K562 (cell line): Measurements from ENCODE around the gene MICU1. TPM values are rescaled to one million over a fixed set of nuclear protein-coding genes. Genes with fewer than 3 reads are reported as not detected.

ENCODE experiments used
- ATAC-seq: fragments of 200-7000 bp; cut with Tn5 transposase; 3 replicates; pipeline ENCODE4 v1.9.1; 2020; ENCODE audit warnings: moderate library complexity
- BruUV-seq: library from RNA; stranded (reverse); fragments of 400-500 nt; replicated peaks from 2 replicates; lab custom pipeline; 2021; lab: Mats Ljungman, UMichigan
- CTCF ChIA-PET: fragments of 300-600 bp; formaldehyde crosslinking; extraction: SDS; loops from one replicate; lab custom pipeline; 2021; ENCODE audit warnings: low intra/inter-chr PET ratio; lab: Yijun Ruan, JAX
- POLR2A ChIA-PET: fragments of 300-600, 350-650 bp; sonication (Branson Sonifier 250); formaldehyde crosslinking; extraction: SDS; loops from one replicate; lab custom pipeline; 2021; ENCODE audit warnings: antibody characterized with exemption, inconsistent platforms; lab: Yijun Ruan, JAX
- DNase-seq, 4 experiments: peaks; one replicate each; pipeline versions ENCODE4 v3.0.0 to v3.0.0-alpha.2; 2011 to 2018; ENCODE audit warnings: low spot score in 3 of 4, mixed read lengths in 3 of 4; ENCODE audit errors: extremely low read depth in 1 of 4
- FAIRE-seq: peaks from 2 replicates; lab custom pipeline; 2011; peaks lifted over from hg19 to GRCh38; lab: Jason Lieb, UNC
- H2AFZ ChIP-seq: 2 replicates; pipeline ENCODE4 v1.6.0; 2011; ENCODE audit warnings: low read depth, low read length, control low read depth, inconsistent platforms
- H3K27ac ChIP-seq: fragments of 200-600 bp; 3 replicates; pipeline ENCODE4 v1.8.0; 2011; ENCODE audit warnings: low read depth, mild to moderate bottlenecking, control low read depth, inconsistent platforms, low read length, moderate library complexity, mixed read lengths; ENCODE audit errors: extremely low read depth
- H3K27me3 ChIP-seq, 2 experiments: fragments of 300-600 bp in 1 of 2; 2 replicates in 1 of 2; 3 replicates in 1 of 2; pipeline versions ENCODE4 v1.6.0 to v1.8.0; 2011; ENCODE audit warnings: inconsistent platforms in 2 of 2, low read length in 2 of 2, mild to moderate bottlenecking in 1 of 2, mixed read lengths in 1 of 2, moderate library complexity in 1 of 2; ENCODE audit not compliant: control insufficient read depth in 2 of 2, insufficient read depth in 2 of 2
- H3K36me3 ChIP-seq: fragments of 300-600 bp; 3 replicates; pipeline ENCODE4 v1.8.0; 2011; ENCODE audit warnings: mild to moderate bottlenecking, low read length, inconsistent platforms; ENCODE audit not compliant: control insufficient read depth, insufficient read depth
- H3K4me1 ChIP-seq, 2 experiments: fragments of 200-600 bp in 1 of 2; replicated peaks in 1 of 2; 2 replicates in 1 of 2; 3 replicates in 1 of 2; pipeline versions ENCODE4 v1.5.1 to v1.8.0; 2011; ENCODE audit warnings: inconsistent platforms in 2 of 2, low read length in 2 of 2, mild to moderate bottlenecking in 1 of 2, mixed read lengths in 1 of 2, moderate library complexity in 1 of 2; ENCODE audit not compliant: control insufficient read depth in 2 of 2, insufficient read depth in 2 of 2
- H3K4me2 ChIP-seq: 2 replicates; pipeline ENCODE4 v1.6.1; 2011; ENCODE audit warnings: low read length, control low read depth, inconsistent platforms, mixed read lengths; ENCODE audit not compliant: insufficient read depth
- H3K4me3 ChIP-seq: fragments of 200-600 bp; sonication (generic), shearing (Covaris generic); 2 replicates; pipeline ENCODE4 v1.5.1; 2016; ENCODE audit warnings: control low read depth, inconsistent platforms
- H3K79me2 ChIP-seq: fragments of 200-600 bp; 3 replicates; pipeline ENCODE4 v1.8.0; 2011; ENCODE audit warnings: low read length, inconsistent platforms; ENCODE audit not compliant: control insufficient read depth, insufficient read depth
- H3K9ac ChIP-seq, 2 experiments: 2 replicates each; pipeline versions ENCODE4 v1.6.0 to v1.6.1; 2011; ENCODE audit warnings: low read depth in 2 of 2, low read length in 2 of 2, control low read depth in 1 of 2, inconsistent platforms in 1 of 2, mild to moderate bottlenecking in 1 of 2, mixed read lengths in 1 of 2; ENCODE audit not compliant: insufficient read depth in 1 of 2
- H3K9me1 ChIP-seq: one replicate; pipeline ENCODE4 v1.6.0; 2011; ENCODE audit warnings: inconsistent platforms, mild to moderate bottlenecking, low read length, moderate library complexity; ENCODE audit not compliant: control insufficient read depth, insufficient read depth
- H3K9me3 ChIP-seq: replicated peaks from 2 replicates; pipeline ENCODE4 v1.5.1; 2011; ENCODE audit warnings: low read depth, low read length, inconsistent platforms; ENCODE audit not compliant: control insufficient read depth, insufficient read depth
- H4K20me1 ChIP-seq: replicated peaks from 2 replicates; pipeline ENCODE4 v1.6.1; 2011; ENCODE audit warnings: low read length, inconsistent platforms, mixed read lengths; ENCODE audit not compliant: control insufficient read depth, insufficient read depth
- ARNT ChIP-seq, 2 experiments: fragments of 450-650 bp; IDR thresholded peaks; 2 replicates each; pipeline ENCODE4 v1.6.1; 2016; ENCODE audit warnings: mild to moderate bottlenecking in 1 of 2
- CBFA2T3 ChIP-seq: fragments of 450-650 bp; IDR thresholded peaks from 2 replicates; pipeline ENCODE4 v1.6.1; 2017
- MEIS2 ChIP-seq: fragments of 450-650 bp; IDR thresholded peaks from 2 replicates; pipeline ENCODE4 v1.6.1; 2014; ENCODE audit warnings: mild to moderate bottlenecking; ENCODE audit not compliant: partially characterized antibody
- PHF20 ChIP-seq: fragments of 450-650 bp; IDR thresholded peaks from 2 replicates; pipeline ENCODE4 v1.6.1; 2018; ENCODE audit not compliant: partially characterized antibody
- SP2 ChIP-seq: IDR thresholded peaks from 2 replicates; pipeline ENCODE4 v1.6.1; 2011; ENCODE audit warnings: mild to moderate bottlenecking, low read depth, low read length, moderate library complexity; ENCODE audit not compliant: poor library complexity, severe bottlenecking; ENCODE audit errors: extremely low read depth
- TEAD4 ChIP-seq, 2 experiments: sonication (generic) in 1 of 2; formaldehyde crosslinking in 1 of 2; IDR thresholded peaks; 2 replicates each; pipeline versions ENCODE4 v1.6.1 to v1.8.0; 2012 to 2022; ENCODE audit warnings: borderline replicate concordance in 1 of 2, inconsistent platforms in 1 of 2, low read length in 1 of 2, mild to moderate bottlenecking in 1 of 2, missing genetic modification reagents in 1 of 2
- TFAM ChIP-seq: fragments of 250-450 bp; sonication (Bioruptor Pico); conservative IDR thresholded peaks from 2 replicates; pipeline ENCODE4 v1.5.0; 2021; ENCODE audit warnings: mild to moderate bottlenecking, moderate library complexity
- ZNF41 ChIP-seq: fragments of 250-450 bp; sonication (Bioruptor Pico); conservative IDR thresholded peaks from 2 replicates; pipeline ENCODE4 v1.4.0; 2020; ENCODE audit warnings: mild to moderate bottlenecking
- ZNF696 ChIP-seq: fragments of 250-450 bp; sonication (Bioruptor Pico); conservative IDR thresholded peaks from 2 replicates; pipeline ENCODE4 v1.4.0; 2020; ENCODE audit warnings: mild to moderate bottlenecking, moderate library complexity
- WGBS: fragments of 100-300 bp; shearing (Covaris generic); methylation state at CpG from one replicate; pipeline ENCODE4 v1.1.6; 2016; ENCODE audit warnings: low coverage, mixed read lengths; ENCODE audit not compliant: insufficient coverage; ENCODE audit errors: missing lambda C conversion rate; 5-methylcytosine and 5-hydroxymethylcytosine counted together
- in situ Hi-C: fragments of 300-500 bp; cut with MboI; formaldehyde crosslinking; loops from 4 replicates; pipeline ENCODE4 v1.15.0; 2018; ENCODE audit warnings: inconsistent platforms, mixed read lengths
- intact Hi-C: fragments of 100-400 bp; cut with micrococcal nuclease; formaldehyde crosslinking; loops from 2 replicates; pipeline ENCODE4 v1.14.2; 2022
- polyA plus RNA-seq, 8 experiments: library from polyadenylated mRNA; depleted of rRNA in 4 of 8; stranded (reverse) in 5 of 8; unstranded in 3 of 8; fragments of >200 nt; fragmentation: Nextera tagmentation in 2 of 8; fragmentation: Illumina TruSeq in 1 of 8; extraction: Ambion mirVana in 2 of 8; extraction: Trizol in 1 of 8; gene quantifications; 2 replicates each; pipeline versions ENCODE4 v1.2.1 to v1.2.3, GENCODE V29; 2011 to 2014; ENCODE audit warnings: inconsistent platforms in 1 of 8, missing spikeins in 1 of 8
- total RNA-seq, 7 experiments: library from RNA; depleted of rRNA in 6 of 7; stranded (reverse); fragments of >200 nt in 6 of 7; fragmentation: Illumina TruSeq in 2 of 7; extraction: Trizol in 2 of 7; gene quantifications; 2 replicates each; pipeline versions ENCODE4 v1.2.1 to v1.2.3, GENCODE V29; 2011 to 2021; ENCODE audit warnings: low replicate concordance in 1 of 7
- TF ChIP-seq, protein P1 (sequence below): fragments of 450-650 bp; IDR thresholded peaks from 2 replicates; pipeline ENCODE4 v1.6.1; 2016
- TF ChIP-seq, protein P2 (sequence below): fragments of 250-450 bp; sonication (Bioruptor Pico); IDR thresholded peaks from 2 replicates; pipeline ENCODE4 v1.5.0; 2021

The MICU1 gene
- total and polyA plus RNA-seq, 9 of the 15 experiments (the other 6 are each of a cell fraction or from before 2014, with no cell fraction given) = 29.3 to 76.8 (median 48.4) TPM

DNA sequence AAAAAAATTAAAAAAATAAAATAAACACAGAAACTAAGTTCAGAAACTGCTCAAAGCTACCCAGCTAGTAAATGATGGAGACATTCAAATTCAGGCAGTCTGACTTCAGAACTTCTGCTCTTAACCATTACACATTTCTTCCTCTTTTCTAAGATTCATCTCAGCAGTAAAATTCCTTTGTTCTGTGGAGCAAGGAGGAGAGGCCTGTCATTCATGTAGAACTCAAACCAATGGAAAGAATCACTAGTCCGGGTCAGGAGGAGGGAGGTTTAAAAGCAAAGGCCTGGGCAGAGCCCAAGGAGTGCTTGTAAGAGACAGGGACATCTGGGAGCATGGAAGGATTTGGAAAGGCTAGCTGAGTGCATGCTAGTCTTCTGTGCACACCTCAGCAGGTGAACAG, 233.3 kb downstream of the MICU1 start:
- H3K27ac ChIP-seq = no peak overlapping the region
- no peak overlapping the region for H3K9ac ChIP-seq
- no peaks in the 10 kb centered on the region for H4K20me1 ChIP-seq
- H3K36me3 ChIP-seq = 0 out of 3 replicates have a peak, but pooled peaks cover 2% of the 10 kb centered on the region
- H2AFZ ChIP-seq = no peak overlapping the region
- no peaks in the 10 kb centered on the region for H3K79me2 ChIP-seq
- no peak overlapping the region for H3K4me3 ChIP-seq
- no peak for TF ChIP-seq ARNT (IDR thresholded peaks at IDR 0.05)
- TF ChIP-seq, protein P1, sequence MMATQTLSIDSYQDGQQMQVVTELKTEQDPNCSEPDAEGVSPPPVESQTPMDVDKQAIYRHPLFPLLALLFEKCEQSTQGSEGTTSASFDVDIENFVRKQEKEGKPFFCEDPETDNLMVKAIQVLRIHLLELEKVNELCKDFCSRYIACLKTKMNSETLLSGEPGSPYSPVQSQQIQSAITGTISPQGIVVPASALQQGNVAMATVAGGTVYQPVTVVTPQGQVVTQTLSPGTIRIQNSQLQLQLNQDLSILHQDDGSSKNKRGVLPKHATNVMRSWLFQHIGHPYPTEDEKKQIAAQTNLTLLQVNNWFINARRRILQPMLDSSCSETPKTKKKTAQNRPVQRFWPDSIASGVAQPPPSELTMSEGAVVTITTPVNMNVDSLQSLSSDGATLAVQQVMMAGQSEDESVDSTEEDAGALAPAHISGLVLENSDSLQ = peak; percentile 38; the same call in 1 of the 2 replicates
- 10% methylated on average over 1 of the region's 1 CpG for WGBS
- peaks cover 0 to 12% of the 10 kb centered on the region in 2 experiments; a peak in 1 of 5 replicates for H3K4me1 ChIP-seq
- no peaks in the 10 kb centered on the region for H3K9me1 ChIP-seq
- no peaks in the 10 kb centered on the region for H3K9me3 ChIP-seq
- ChIA-PET CTCF (no interaction called here), POLR2A (interaction anchor here (1.1 kb wide), 1 partner anchor 12 kb away, joined by 4 read pairs; no protein-coding TSS in a partner anchor)
- no peak overlapping the region for H3K4me2 ChIP-seq
- intact Hi-C loops = no loop called here
- no peak for DNase-seq
- in situ Hi-C loops = no loop called here
- FAIRE-seq = no peak
- no TSS peak for BruUV-seq
- no peak for ATAC-seq
- no peaks in the 10 kb centered on the region for H3K27me3 ChIP-seq

DNA sequence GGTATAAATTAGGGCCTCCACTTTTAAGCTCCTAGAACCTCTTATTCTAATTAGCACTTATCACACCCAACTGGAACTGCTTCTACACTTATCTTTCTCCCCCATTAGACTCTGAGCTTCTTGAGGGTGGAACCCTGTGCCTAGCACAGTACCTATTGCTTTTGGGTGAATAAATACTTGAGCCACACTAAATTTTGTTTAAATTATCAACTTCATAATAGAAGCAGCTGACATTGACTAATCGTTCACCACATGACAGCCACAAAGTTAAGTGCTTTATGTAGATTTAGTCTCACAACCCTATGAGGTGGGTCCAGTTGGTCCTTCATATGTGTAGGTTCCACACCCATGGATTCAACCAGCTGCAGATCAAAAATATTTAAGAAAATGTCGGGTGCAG, 235.1 kb downstream of the MICU1 start:
- ATAC-seq = peak; percentile 17; the same call in 2 of the 3 replicates
- FAIRE-seq = no peak
- no peaks in the 10 kb centered on the region for H4K20me1 ChIP-seq
- H3K4me3 ChIP-seq = no peak overlapping the region
- no peak overlapping the region for H3K27ac ChIP-seq
- POLR2A ChIA-PET = interaction anchor here (0.5 to 1.2 kb wide), 2 partner anchors 10 to 48 kb away, joined by 3 to 4 read pairs; no protein-coding TSS in a partner anchor
- no TSS peak for BruUV-seq
- H3K4me2 ChIP-seq = no peak overlapping the region
- H3K4me1 ChIP-seq = peaks cover 0 to 12% of the 10 kb centered on the region in 2 experiments; a peak in 1 of 5 replicates
- no peak overlapping the region for H2AFZ ChIP-seq
- in situ Hi-C loops (no loop called here), intact Hi-C loops (no loop called here)
- H3K9me1 ChIP-seq = no peaks in the 10 kb centered on the region
- CTCF ChIA-PET = no interaction called here
- WGBS = 61% methylated on average over 2 of the region's 2 CpGs
- DNase-seq = peak in 1 of 4 experiments; percentile 31
- 0 out of 3 replicates have a peak, but pooled peaks cover 2% of the 10 kb centered on the region for H3K36me3 ChIP-seq
- H3K79me2 ChIP-seq = no peaks in the 10 kb centered on the region
- no peaks in the 10 kb centered on the region for H3K27me3 ChIP-seq
- no peaks in the 10 kb centered on the region for H3K9me3 ChIP-seq
- H3K9ac ChIP-seq = no peak overlapping the region
- 0 out of 2 replicates have a peak, but pooled peaks have one; percentile 16 for TF ChIP-seq TEAD4 (IDR thresholded peaks at IDR 0.05; ENCODE audit: low read length)
- TF ChIP-seq TEAD4 (CRISPR knock-in tag; IDR thresholded peaks at IDR 0.05; ENCODE audit: borderline replicate concordance) = no peak
- TF ChIP-seq CBFA2T3 = peak; percentile 43
- TF ChIP-seq, protein P2, sequence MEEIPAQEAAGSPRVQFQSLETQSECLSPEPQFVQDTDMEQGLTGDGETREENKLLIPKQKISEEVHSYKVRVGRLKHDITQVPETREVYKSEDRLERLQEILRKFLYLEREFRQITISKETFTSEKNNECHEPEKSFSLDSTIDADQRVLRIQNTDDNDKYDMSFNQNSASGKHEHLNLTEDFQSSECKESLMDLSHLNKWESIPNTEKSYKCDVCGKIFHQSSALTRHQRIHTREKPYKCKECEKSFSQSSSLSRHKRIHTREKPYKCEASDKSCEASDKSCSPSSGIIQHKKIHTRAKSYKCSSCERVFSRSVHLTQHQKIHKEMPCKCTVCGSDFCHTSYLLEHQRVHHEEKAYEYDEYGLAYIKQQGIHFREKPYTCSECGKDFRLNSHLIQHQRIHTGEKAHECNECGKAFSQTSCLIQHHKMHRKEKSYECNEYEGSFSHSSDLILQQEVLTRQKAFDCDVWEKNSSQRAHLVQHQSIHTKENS (CRISPR knock-in tag) = no peak
- TF ChIP-seq SP2 = no peak
- no peak for TF ChIP-seq ZNF41 (CRISPR knock-in tag)
- peak; percentile 52 for TF ChIP-seq MEIS2
- no peak for TF ChIP-seq TFAM (CRISPR knock-in tag)
- TF ChIP-seq ZNF696 (CRISPR knock-in tag) = no peak
- no peak for TF ChIP-seq PHF20
